Panc1 (cell line): ENCODE measurements around the gene C11orf58. TPM values are rescaled to one million over a fixed set of nuclear protein-coding genes. Genes with fewer than 3 reads are reported as not detected.

ENCODE experiments used
- ATAC-seq: fragments of 200-7000 bp; cut with Tn5 transposase; 2 replicates; pipeline ENCODE4 v1.9.1; 2020; ENCODE audit warnings: mild to moderate bottlenecking, moderate library complexity
- BruUV-seq: library from RNA; stranded (reverse); fragments of 400-500 nt; replicated peaks from 2 replicates; lab custom pipeline; 2021; lab: Mats Ljungman, UMichigan
- CTCF ChIA-PET: fragments of 300-600 bp; sonication (Branson Sonifier 250); formaldehyde crosslinking; loops from one replicate; lab custom pipeline; 2022; ENCODE audit warnings: antibody characterized with exemption; lab: Charles Lee
- POLR2A ChIA-PET: fragments of 300-600 bp; sonication (Branson Sonifier 250); formaldehyde crosslinking; loops from one replicate; lab custom pipeline; 2022; ENCODE audit warnings: antibody characterized with exemption; lab: Charles Lee
- DNase-seq: peaks from one replicate; pipeline ENCODE4 v3.0.0-alpha.2; 2010; ENCODE audit warnings: low read depth, low spot score
- H3K27ac ChIP-seq: 2 replicates; pipeline ENCODE4 v1.5.1; 2011; ENCODE audit warnings: mild to moderate bottlenecking, low read length, inconsistent platforms
- H3K27me3 ChIP-seq: fragments of 200-500 bp; sonication (Bioruptor generic); 2 replicates; pipeline ENCODE4 v1.6.0; 2014; ENCODE audit warnings: low read length, inconsistent platforms; ENCODE audit not compliant: control insufficient read depth, insufficient read depth
- H3K36me3 ChIP-seq: fragments of 200-500 bp; sonication (Bioruptor generic); 2 replicates; pipeline ENCODE4 v1.5.1; 2014; ENCODE audit warnings: inconsistent platforms, mild to moderate bottlenecking, low read length, moderate library complexity; ENCODE audit not compliant: control insufficient read depth, insufficient read depth
- H3K4me1 ChIP-seq: 2 replicates; pipeline ENCODE4 v1.5.1; 2011; ENCODE audit warnings: inconsistent platforms, mild to moderate bottlenecking, low read length, moderate library complexity; ENCODE audit not compliant: control insufficient read depth, insufficient read depth
- H3K4me3 ChIP-seq, 2 experiments: 2 replicates each; pipeline ENCODE4 v1.5.1; 2011 to 2012; ENCODE audit warnings: low read depth in 2 of 2, low read length in 2 of 2, mild to moderate bottlenecking in 2 of 2, inconsistent platforms in 1 of 2, moderate library complexity in 1 of 2
- H3K9me3 ChIP-seq: fragments of 200-500 bp; sonication (Bioruptor generic); 2 replicates; pipeline ENCODE4 v1.5.1; 2014; ENCODE audit warnings: low read depth, mild to moderate bottlenecking, inconsistent platforms, low read length, moderate library complexity; ENCODE audit not compliant: control insufficient read depth, insufficient read depth
- CTCF ChIP-seq: fragments of 450-650 bp; IDR thresholded peaks from 2 replicates; pipeline ENCODE4 v1.5.1; 2017; ENCODE audit warnings: mild to moderate bottlenecking
- POLR2AphosphoS5 ChIP-seq: IDR thresholded peaks from 2 replicates; pipeline ENCODE4 v1.6.1; 2012; ENCODE audit warnings: mild to moderate bottlenecking, low read depth, low read length, moderate library complexity
- REST ChIP-seq, 2 experiments: IDR thresholded peaks; 2 replicates each; pipeline ENCODE4 v1.6.1; 2011 to 2012; ENCODE audit warnings: low read depth in 2 of 2, control low read depth in 1 of 2, low read length in 1 of 2, mild to moderate bottlenecking in 1 of 2, moderate library complexity in 1 of 2; ENCODE audit not compliant: insufficient read depth in 1 of 2
- SIN3A ChIP-seq: IDR thresholded peaks from 2 replicates; pipeline ENCODE4 v1.6.1; 2012; ENCODE audit warnings: low read depth, mild to moderate bottlenecking, low read length, moderate library complexity, borderline replicate concordance; ENCODE audit not compliant: insufficient read depth
- TCF7L2 ChIP-seq: IDR thresholded peaks from 2 replicates; pipeline ENCODE4 v1.6.1; 2011; ENCODE audit warnings: mild to moderate bottlenecking, low read depth, low read length, inconsistent platforms
- in situ Hi-C: cut with HindIII; loops from 2 replicates; pipeline ENCODE4 v1.10.0; 2016; ENCODE audit warnings: low sequenced_read_pairs, low pct_unique_long_range_greater_than_20kb
- intact Hi-C: fragments of 100-400 bp; cut with micrococcal nuclease; formaldehyde crosslinking; loops from one replicate; pipeline ENCODE4 v1.10.0; 2022; ENCODE audit not compliant: unreplicated experiment
- total RNA-seq: library from RNA; stranded (reverse); gene quantifications from one replicate; pipeline ENCODE4 v1.2.1, GENCODE V29; 2021; ENCODE audit not compliant: unreplicated experiment

The C11orf58 gene
- total RNA-seq, 1 experiment from 2014 or later: 97.6 TPM

- no peak overlapping the region for H3K4me3 ChIP-seq
- DNase-seq (no peak), ATAC-seq (no peak)
- intact Hi-C loops: no loop called here
- in situ Hi-C loops: no loop called here
- TF ChIP-seq CTCF (no peak), TCF7L2 (no peak), REST (IDR thresholded peaks at IDR 0.05; ENCODE audit: insufficient read depth in 1 of 2, low read depth in 2 of 2, low read length in 1 of 2) (no peak), POLR2AphosphoS5 (no peak), SIN3A (no peak)
- no TSS peak for BruUV-seq
- H3K27me3 ChIP-seq: no peaks in the 10 kb centered on the region
- ChIA-PET CTCF (no interaction called here), POLR2A (no interaction called here)
- H3K9me3 ChIP-seq: no peaks in the 10 kb centered on the region
- H3K36me3 ChIP-seq: no peaks in the 10 kb centered on the region
- no peak overlapping the region for H3K27ac ChIP-seq
- H3K4me1 ChIP-seq: no peaks in the 10 kb centered on the region
Measured at GRCh38 chr11:16799221-16799620, 60.8 kb downstream of the C11orf58 start.

- Histone ChIP-seq H3K27ac (no peak overlapping the region), H3K4me3 (no peak overlapping the region), H3K27me3 (no peaks in the 10 kb centered on the region), H3K4me1 (no peaks in the 10 kb centered on the region), H3K9me3 (no peaks in the 10 kb centered on the region), H3K36me3 (no peaks in the 10 kb centered on the region)
- DNase-seq: no peak
- no peak for TF ChIP-seq POLR2AphosphoS5
- no peak for TF ChIP-seq CTCF
- no peak for TF ChIP-seq REST (IDR thresholded peaks at IDR 0.05; ENCODE audit: insufficient read depth in 1 of 2, low read depth in 2 of 2, low read length in 1 of 2)
- no peak for TF ChIP-seq TCF7L2
- no peak for TF ChIP-seq SIN3A
- ATAC-seq: no peak
- ChIA-PET CTCF (no interaction called here), POLR2A (no interaction called here)
- intact Hi-C loops: no loop called here
- BruUV-seq: no TSS peak
- in situ Hi-C loops: no loop called here
Measured at GRCh38 chr11:16799890-16800289, 61.4 kb downstream of the C11orf58 start.
